Measurements from ENCODE around the gene CRABP2. TPM values are rescaled to one million over a fixed set of nuclear protein-coding genes. Genes with fewer than 3 reads are reported as not detected.

Gene CRABP2
- total and polyA plus RNA-seq, 2 of the 13 experiments (the other 11 are each of a cell fraction or from before 2014, with no cell fraction given) = 0.40 to 0.60 TPM

GRCh38 chr1:156749419-156750118, 44.2 kb upstream of the CRABP2 start (continued):
- TF ChIP-seq SMAD3 (CRISPR knock-in tag; IDR thresholded peaks at IDR 0.05) = no peak
- no peak for TF ChIP-seq HHEX (CRISPR knock-in tag; IDR thresholded peaks at IDR 0.05)
- TF ChIP-seq MLXIP (CRISPR knock-in tag; IDR thresholded peaks at IDR 0.05; ENCODE audit: borderline replicate concordance) = no peak
- no peak; the same call in 1 of the 2 replicates for TF ChIP-seq ZNF629 (CRISPR knock-in tag; conservative IDR thresholded peaks at IDR 0.05)
- TF ChIP-seq, protein P1, sequence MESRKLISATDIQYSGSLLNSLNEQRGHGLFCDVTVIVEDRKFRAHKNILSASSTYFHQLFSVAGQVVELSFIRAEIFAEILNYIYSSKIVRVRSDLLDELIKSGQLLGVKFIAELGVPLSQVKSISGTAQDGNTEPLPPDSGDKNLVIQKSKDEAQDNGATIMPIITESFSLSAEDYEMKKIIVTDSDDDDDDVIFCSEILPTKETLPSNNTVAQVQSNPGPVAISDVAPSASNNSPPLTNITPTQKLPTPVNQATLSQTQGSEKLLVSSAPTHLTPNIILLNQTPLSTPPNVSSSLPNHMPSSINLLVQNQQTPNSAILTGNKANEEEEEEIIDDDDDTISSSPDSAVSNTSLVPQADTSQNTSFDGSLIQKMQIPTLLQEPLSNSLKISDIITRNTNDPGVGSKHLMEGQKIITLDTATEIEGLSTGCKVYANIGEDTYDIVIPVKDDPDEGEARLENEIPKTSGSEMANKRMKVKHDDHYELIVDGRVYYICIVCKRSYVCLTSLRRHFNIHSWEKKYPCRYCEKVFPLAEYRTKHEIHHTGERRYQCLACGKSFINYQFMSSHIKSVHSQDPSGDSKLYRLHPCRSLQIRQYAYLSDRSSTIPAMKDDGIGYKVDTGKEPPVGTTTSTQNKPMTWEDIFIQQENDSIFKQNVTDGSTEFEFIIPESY (CRISPR knock-in tag; IDR thresholded peaks at IDR 0.05) = no peak
- no peak for TF ChIP-seq NFIB (CRISPR knock-in tag; IDR thresholded peaks at IDR 0.05; ENCODE audit: borderline replicate concordance)
- no peak for TF ChIP-seq NFKBIZ (CRISPR knock-in tag; IDR thresholded peaks at IDR 0.05)
- TF ChIP-seq ZNF121 (CRISPR knock-in tag; IDR thresholded peaks at IDR 0.05) = no peak
- TF ChIP-seq PATZ1 (CRISPR knock-in tag; IDR thresholded peaks at IDR 0.05) = peak; percentile 53; the same call in 1 of the 2 replicates
- no peak for TF ChIP-seq ATF5 (CRISPR knock-in tag; IDR thresholded peaks at IDR 0.05; ENCODE audit: low read depth)
- TF ChIP-seq ZIK1 (CRISPR knock-in tag; IDR thresholded peaks at IDR 0.05; ENCODE audit: borderline replicate concordance, low read depth) = no peak
- no peak for TF ChIP-seq FOXK2 (IDR thresholded peaks at IDR 0.05)
- TF ChIP-seq SRSF4 (IDR thresholded peaks at IDR 0.05; ENCODE audit: low read depth, low read length, poor library complexity, severe bottlenecking) = no peak
- TF ChIP-seq BCL6 (CRISPR knock-in tag; IDR thresholded peaks at IDR 0.05) = 0 out of 2 replicates have a peak, but pooled peaks have one; percentile 16
- TF ChIP-seq CREB1 (IDR thresholded peaks at IDR 0.05) = no peak
- no peak; the same call in 1 of the 2 replicates for TF ChIP-seq CREB1 (CRISPR knock-in tag; IDR thresholded peaks at IDR 0.05)
- TF ChIP-seq, protein P2, sequence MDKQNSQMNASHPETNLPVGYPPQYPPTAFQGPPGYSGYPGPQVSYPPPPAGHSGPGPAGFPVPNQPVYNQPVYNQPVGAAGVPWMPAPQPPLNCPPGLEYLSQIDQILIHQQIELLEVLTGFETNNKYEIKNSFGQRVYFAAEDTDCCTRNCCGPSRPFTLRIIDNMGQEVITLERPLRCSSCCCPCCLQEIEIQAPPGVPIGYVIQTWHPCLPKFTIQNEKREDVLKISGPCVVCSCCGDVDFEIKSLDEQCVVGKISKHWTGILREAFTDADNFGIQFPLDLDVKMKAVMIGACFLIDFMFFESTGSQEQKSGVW (CRISPR knock-in tag; IDR thresholded peaks at IDR 0.05; ENCODE audit: borderline replicate concordance) = no peak
- no peak for TF ChIP-seq ZNF850 (CRISPR knock-in tag; conservative IDR thresholded peaks at IDR 0.05)
- no peak for TF ChIP-seq ZNF766 (CRISPR knock-in tag; IDR thresholded peaks at IDR 0.05; ENCODE audit: borderline replicate concordance)
